Endothelial cell of umbilical vein (primary cell): ENCODE data around the gene KLHL18. TPM values are rescaled to one million over a fixed set of nuclear protein-coding genes. Genes with fewer than 3 reads are reported as not detected.

Source experiments
- BruUV-seq: library from RNA; stranded (reverse); fragments of 400-500 nt; replicated peaks from 2 replicates; lab custom pipeline; 2021; lab: Mats Ljungman, UMichigan
- CTCF ChIA-PET: fragments of 300-600, 350-600 bp; sonication (Branson Sonifier 250); formaldehyde crosslinking; loops from one replicate; lab custom pipeline; 2021; ENCODE audit warnings: antibody characterized with exemption, inconsistent platforms; lab: Charles Lee
- POLR2A ChIA-PET: fragments of 300-600, 350-600 bp; sonication (Branson Sonifier 250); formaldehyde crosslinking; loops from one replicate; lab custom pipeline; 2021; ENCODE audit warnings: antibody characterized with exemption, inconsistent platforms; lab: Charles Lee
- DNase-seq: peaks from one replicate; pipeline ENCODE4 v3.0.0-alpha.2; 2011; ENCODE audit warnings: low read depth, low spot score
- FAIRE-seq: peaks from 2 replicates; lab custom pipeline; 2011; peaks lifted over from hg19 to GRCh38; lab: Jason Lieb, UNC
- H2AFZ ChIP-seq: 2 replicates; pipeline ENCODE4 v1.6.0; 2012; ENCODE audit warnings: low read depth, low read length, control low read depth, inconsistent platforms
- H3K27ac ChIP-seq: 2 replicates; pipeline ENCODE4 v1.5.1; 2011; ENCODE audit warnings: low read depth, mild to moderate bottlenecking, control low read depth, low read length, moderate library complexity; ENCODE audit not compliant: insufficient read depth
- H3K27me3 ChIP-seq, 2 experiments: 2 replicates each; pipeline versions ENCODE4 v1.6.0 to v1.6.1; 2011; ENCODE audit warnings: low read length in 2 of 2, mixed read lengths in 1 of 2; ENCODE audit not compliant: control insufficient read depth in 2 of 2, insufficient read depth in 2 of 2
- H3K36me3 ChIP-seq, 2 experiments: 2 replicates in 1 of 2; 3 replicates in 1 of 2; pipeline ENCODE4 v1.5.1; 2011; ENCODE audit warnings: low read length in 2 of 2, mild to moderate bottlenecking in 1 of 2, moderate library complexity in 1 of 2; ENCODE audit not compliant: control insufficient read depth in 2 of 2, insufficient read depth in 2 of 2; ENCODE audit errors: extremely low read depth in 1 of 2
- H3K4me1 ChIP-seq: 3 replicates; pipeline ENCODE4 v1.5.1; 2011; ENCODE audit warnings: mild to moderate bottlenecking, low read length; ENCODE audit not compliant: control insufficient read depth, insufficient read depth; ENCODE audit errors: extremely low read depth
- H3K4me2 ChIP-seq: 2 replicates; pipeline ENCODE4 v1.6.1; 2011; ENCODE audit warnings: low read length, control low read depth, mixed read lengths; ENCODE audit not compliant: insufficient read depth
- H3K4me3 ChIP-seq, 3 experiments: fragments of 200-600 bp in 1 of 3; sonication (generic), shearing (Covaris generic) in 1 of 3; replicated peaks in 1 of 3; 2 replicates each; pipeline ENCODE4 v1.5.1; 2011 to 2016; ENCODE audit warnings: control low read depth in 3 of 3, low read length in 3 of 3, mild to moderate bottlenecking in 2 of 3, inconsistent platforms in 1 of 3, low read depth in 1 of 3, moderate library complexity in 1 of 3; ENCODE audit not compliant: insufficient read depth in 1 of 3
- H3K79me2 ChIP-seq: 2 replicates; pipeline ENCODE4 v1.6.0; 2012; ENCODE audit warnings: low read length, inconsistent platforms; ENCODE audit not compliant: control insufficient read depth, insufficient read depth
- H3K9ac ChIP-seq: replicated peaks from 2 replicates; pipeline ENCODE3; 2011; ENCODE audit warnings: low read length, control low read depth; ENCODE audit not compliant: insufficient read depth; ENCODE audit errors: extremely low read depth
- H3K9me1 ChIP-seq: replicated peaks from 3 replicates; pipeline ENCODE4 v1.6.0; 2011; ENCODE audit warnings: mild to moderate bottlenecking, low read length; ENCODE audit not compliant: control insufficient read depth, insufficient read depth; ENCODE audit errors: extremely low read depth
- H3K9me3 ChIP-seq: replicated peaks from 2 replicates; pipeline ENCODE4 v1.5.1; 2012; ENCODE audit warnings: low read length, inconsistent platforms; ENCODE audit not compliant: control insufficient read depth, insufficient read depth
- H4K20me1 ChIP-seq: replicated peaks from 2 replicates; pipeline ENCODE3; 2011; ENCODE audit warnings: mild to moderate bottlenecking, low read length; ENCODE audit not compliant: control insufficient read depth, insufficient read depth; ENCODE audit errors: extremely low read depth
- EZH2 ChIP-seq: IDR thresholded peaks from 2 replicates; pipeline ENCODE4 v1.6.1; 2012; ENCODE audit warnings: borderline replicate concordance, low read depth, mild to moderate bottlenecking, moderate library complexity, low read length, inconsistent platforms; ENCODE audit not compliant: severe bottlenecking
- FOS ChIP-seq: IDR thresholded peaks from 2 replicates; pipeline ENCODE4 v1.6.1; 2011; ENCODE audit warnings: mild to moderate bottlenecking, low read length, moderate library complexity, borderline replicate concordance; ENCODE audit not compliant: insufficient read depth
- GATA2 ChIP-seq: IDR thresholded peaks from 2 replicates; pipeline ENCODE4 v1.7.0; 2011; ENCODE audit warnings: low read depth, mild to moderate bottlenecking, moderate library complexity, mixed read lengths, low read length; ENCODE audit not compliant: insufficient read length, insufficient read depth
- JUN ChIP-seq: IDR thresholded peaks from 2 replicates; pipeline ENCODE4 v1.6.1; 2011; ENCODE audit warnings: borderline replicate concordance, low read depth; ENCODE audit not compliant: insufficient read length, insufficient read depth
- MYC ChIP-seq: IDR thresholded peaks from one replicate; pipeline ENCODE4 v1.6.1; 2011; ENCODE audit warnings: mild to moderate bottlenecking, low read depth, low read length
- POLR2A ChIP-seq: IDR thresholded peaks from 2 replicates; pipeline ENCODE4 v1.6.1; 2012; ENCODE audit warnings: low read depth, mild to moderate bottlenecking, control low read depth, low read length
- POLR2AphosphoS5 ChIP-seq: IDR thresholded peaks from 2 replicates; pipeline ENCODE4 v1.6.1; 2012; ENCODE audit warnings: low read depth, mild to moderate bottlenecking, control low read depth, low read length, moderate library complexity; ENCODE audit not compliant: insufficient read depth
- dilution Hi-C: fragments of 300-500 bp; cut with MboI; formaldehyde crosslinking; loops from one replicate; pipeline ENCODE4 v1.15.0; 2019; ENCODE audit warnings: low sequenced_read_pairs; ENCODE audit not compliant: extremely low pct_ligation_motif_present
- intact Hi-C: fragments of 100-400 bp; cut with micrococcal nuclease; formaldehyde crosslinking; loops from one replicate; pipeline ENCODE4 v1.10.0; 2022
- polyA plus RNA-seq, 4 experiments: library from polyadenylated mRNA; depleted of rRNA in 3 of 4; stranded (reverse) in 3 of 4; unstranded in 1 of 4; fragments of >200 nt; gene quantifications; 2 replicates each; pipeline versions ENCODE4 v1.2.1 to v1.2.3, GENCODE V29; 2011 to 2012; ENCODE audit warnings: missing spikeins in 1 of 4
- total RNA-seq: library from RNA; stranded (reverse); gene quantifications from 2 replicates; pipeline ENCODE4 v1.2.3, GENCODE V29; 2021
- TF ChIP-seq, protein P1 (sequence below): IDR thresholded peaks from 2 replicates; pipeline ENCODE4 v1.6.1; 2011; ENCODE audit not compliant: insufficient read depth, insufficient read length
- TF ChIP-seq, protein P2 (sequence below), 2 donors: IDR thresholded peaks; 1 replicate in 1 of 2; 2 replicates in 1 of 2; pipeline ENCODE4 v1.5.1; 2011; ENCODE audit warnings: low read length in 2 of 2, mild to moderate bottlenecking in 2 of 2, moderate library complexity in 2 of 2, control low read depth in 1 of 2, inconsistent platforms in 1 of 2, low read depth in 1 of 2; ENCODE audit not compliant: insufficient read depth in 1 of 2; ENCODE audit errors: extremely low read depth in 1 of 2

KLHL18 gene
- total and polyA plus RNA-seq, 2 donors (not counting 3 experiments of a cell fraction or from before 2014, with no cell fraction given): 43.4 to 58.1 TPM

DNA sequence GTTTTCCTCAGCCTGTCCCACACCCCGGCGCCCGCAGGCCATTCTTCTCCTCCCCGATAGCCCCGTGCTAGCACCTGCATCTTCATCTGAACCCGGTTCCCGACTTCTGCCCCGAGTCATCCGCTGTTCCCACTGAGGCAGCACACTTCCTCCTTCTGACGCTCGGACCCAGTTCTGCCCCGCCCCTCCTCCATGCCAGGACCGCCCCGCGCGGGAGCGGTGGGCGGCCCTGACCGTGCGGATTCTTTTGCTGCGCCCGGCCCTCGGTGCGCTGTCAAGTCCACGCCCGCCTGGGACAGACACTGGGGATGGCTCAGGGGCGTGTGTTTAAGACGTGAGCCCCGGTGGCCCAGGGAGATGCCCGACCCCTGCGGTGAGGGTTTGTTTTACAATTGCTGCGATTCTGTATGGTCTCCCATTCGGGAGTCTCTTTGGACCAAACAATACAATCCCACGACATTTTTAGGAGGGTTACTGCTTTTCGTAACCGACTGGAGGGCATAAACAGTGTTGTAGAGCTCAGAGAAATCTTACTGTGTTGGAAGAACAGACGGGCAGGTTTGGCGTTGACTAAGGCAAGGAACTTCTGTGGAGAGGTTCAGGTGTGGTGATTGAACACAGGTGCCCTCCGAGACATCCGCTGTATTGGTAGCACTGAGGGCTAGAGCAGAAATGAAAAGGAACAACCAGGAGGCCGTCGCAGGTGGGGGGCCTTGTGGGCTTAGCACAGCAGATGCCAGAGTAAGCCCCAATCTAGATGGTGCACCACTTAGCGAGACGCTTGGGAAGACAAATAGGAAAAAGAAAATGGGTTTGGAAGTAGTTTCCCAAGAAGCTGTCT lies 98.8 kb downstream of the KLHL18 start:
- Histone ChIP-seq H3K4me1 (peaks cover 13% of the 10 kb centered on the region), H3K9me1 (no peaks in the 10 kb centered on the region), H2AFZ (peak overlapping the region; percentile 43), H3K9me3 (no peaks in the 10 kb centered on the region), H3K4me3 (peak overlapping the region; percentile 63 to 81 (median 67)), H3K79me2 (peaks cover 48% of the 10 kb centered on the region), H3K27ac (peak overlapping the region; percentile 79), H3K9ac (peak overlapping the region; percentile 92), H4K20me1 (peaks cover 2% of the 10 kb centered on the region), H3K4me2 (peak overlapping the region; percentile 83), H3K27me3 (no peaks in the 10 kb centered on the region), H3K36me3 (no peaks in the 10 kb centered on the region)
- CTCF ChIA-PET: interaction anchor here (1.0 to 1.1 kb wide), 3 partner anchors 13 to 58 kb away, joined by 3 to 5 read pairs (median 4); no protein-coding TSS in a partner anchor
- dilution Hi-C loops: no loop called here
- intact Hi-C loops: loop anchor here (1.0 to 5.0 kb wide), 4 partner anchors 13 to 219 kb away; partner anchors contain the start of genes KIF9, KLHL18 and SETD2
- no peak for FAIRE-seq
- TF ChIP-seq POLR2AphosphoS5 (peak; percentile 21), EZH2 (no peak), POLR2A (peak; percentile 91), MYC (no peak), GATA2 (no peak), FOS (peak; percentile 16), JUN (no peak)
- TF ChIP-seq, protein P1, sequence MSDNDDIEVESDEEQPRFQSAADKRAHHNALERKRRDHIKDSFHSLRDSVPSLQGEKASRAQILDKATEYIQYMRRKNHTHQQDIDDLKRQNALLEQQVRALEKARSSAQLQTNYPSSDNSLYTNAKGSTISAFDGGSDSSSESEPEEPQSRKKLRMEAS: no peak
- TF ChIP-seq, protein P2, sequence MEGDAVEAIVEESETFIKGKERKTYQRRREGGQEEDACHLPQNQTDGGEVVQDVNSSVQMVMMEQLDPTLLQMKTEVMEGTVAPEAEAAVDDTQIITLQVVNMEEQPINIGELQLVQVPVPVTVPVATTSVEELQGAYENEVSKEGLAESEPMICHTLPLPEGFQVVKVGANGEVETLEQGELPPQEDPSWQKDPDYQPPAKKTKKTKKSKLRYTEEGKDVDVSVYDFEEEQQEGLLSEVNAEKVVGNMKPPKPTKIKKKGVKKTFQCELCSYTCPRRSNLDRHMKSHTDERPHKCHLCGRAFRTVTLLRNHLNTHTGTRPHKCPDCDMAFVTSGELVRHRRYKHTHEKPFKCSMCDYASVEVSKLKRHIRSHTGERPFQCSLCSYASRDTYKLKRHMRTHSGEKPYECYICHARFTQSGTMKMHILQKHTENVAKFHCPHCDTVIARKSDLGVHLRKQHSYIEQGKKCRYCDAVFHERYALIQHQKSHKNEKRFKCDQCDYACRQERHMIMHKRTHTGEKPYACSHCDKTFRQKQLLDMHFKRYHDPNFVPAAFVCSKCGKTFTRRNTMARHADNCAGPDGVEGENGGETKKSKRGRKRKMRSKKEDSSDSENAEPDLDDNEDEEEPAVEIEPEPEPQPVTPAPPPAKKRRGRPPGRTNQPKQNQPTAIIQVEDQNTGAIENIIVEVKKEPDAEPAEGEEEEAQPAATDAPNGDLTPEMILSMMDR (IDR thresholded peaks at IDR 0.05; ENCODE audit: extremely low read depth in 1 of 2, insufficient read depth in 1 of 2, low read depth in 1 of 2, low read length in 2 of 2): no peak
- peak; percentile 90 for DNase-seq
- POLR2A ChIA-PET: interaction anchor here (0.9 to 1.9 kb wide), 3 partner anchors 39 to 60 kb away, joined by 3 to 4 read pairs (median 3); no protein-coding TSS in a partner anchor
- BruUV-seq: TSS peak; percentile 38
